Stimulated activated CD8-positive, alpha-beta memory T cell treated with anti-CD3 and anti-CD28 coated beads, Interleukin-4, amount 100 ng/mL, for 1 hour (primary cell): ENCODE results near the gene THEM5.
"Not testable (repeated sequence)": the region's sequence is repeated elsewhere in the genome, so short reads cannot be mapped to it uniquely, and the experiment has no call there.

ENCODE experiments used
- DNase-seq, 2 donors: peaks; one replicate each; pipeline ENCODE4 v3.0.0-alpha.2; 2020; ENCODE audit warnings: low read depth in 2 of 2, low spot score in 1 of 2

The THEM5 gene

GRCh38 chr1:151853411-151853943 is at the start of gene THEM5:
THEM5 (minus strand) TSS chr1:151853712; CDS start chr1:151853565, 147 bp downstream.
- no peak for DNase-seq

- no peak for DNase-seq
Observed at GRCh38 chr1:151902858-151903257, 49.3 kb upstream of the THEM5 start.

DNA sequence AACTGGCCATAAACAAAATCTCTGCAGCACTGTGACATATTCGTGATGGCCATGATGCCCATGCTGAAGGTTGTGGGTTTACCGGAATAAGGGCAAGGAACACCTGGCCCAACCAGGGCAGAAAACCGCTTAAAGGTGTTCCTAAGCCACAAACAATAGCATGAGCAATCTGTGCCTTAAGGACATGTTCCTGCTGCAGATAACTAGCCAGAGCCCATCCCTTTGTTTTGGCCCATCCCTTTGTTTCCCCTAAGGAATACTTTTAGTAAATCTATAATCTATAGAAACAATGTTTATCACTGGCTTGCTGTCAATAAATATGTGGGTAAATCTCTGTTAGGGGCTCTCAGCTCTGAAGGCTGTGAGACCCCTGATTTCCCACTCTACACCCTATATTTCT is 47.3 kb upstream of the THEM5 start:
- not testable (repeated sequence) for DNase-seq

DNA sequence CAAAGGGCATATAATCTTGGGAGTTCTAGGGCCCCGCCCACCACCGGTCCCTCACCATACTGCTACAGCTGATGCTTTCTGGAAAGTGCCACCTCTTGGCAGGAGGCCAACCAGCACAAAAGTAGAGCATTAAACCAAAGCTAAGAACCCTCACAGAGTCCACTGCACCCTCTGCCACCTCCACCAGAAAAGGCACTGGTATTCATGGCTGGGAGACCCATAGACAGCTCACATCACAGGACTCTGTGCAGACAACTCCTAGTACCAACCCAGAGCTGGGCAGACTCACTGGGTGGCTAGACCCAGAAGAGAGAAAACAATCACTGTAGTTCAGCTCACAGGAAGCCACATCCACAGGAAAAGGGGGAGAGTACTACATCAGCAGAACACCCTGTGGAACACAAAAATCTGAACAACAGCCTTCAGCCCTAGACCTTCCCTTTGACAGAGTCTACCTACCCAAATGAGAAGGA is 45.0 kb upstream of the THEM5 start:
- DNase-seq, result peak in 1 of 2 donors; percentile 39

DNA sequence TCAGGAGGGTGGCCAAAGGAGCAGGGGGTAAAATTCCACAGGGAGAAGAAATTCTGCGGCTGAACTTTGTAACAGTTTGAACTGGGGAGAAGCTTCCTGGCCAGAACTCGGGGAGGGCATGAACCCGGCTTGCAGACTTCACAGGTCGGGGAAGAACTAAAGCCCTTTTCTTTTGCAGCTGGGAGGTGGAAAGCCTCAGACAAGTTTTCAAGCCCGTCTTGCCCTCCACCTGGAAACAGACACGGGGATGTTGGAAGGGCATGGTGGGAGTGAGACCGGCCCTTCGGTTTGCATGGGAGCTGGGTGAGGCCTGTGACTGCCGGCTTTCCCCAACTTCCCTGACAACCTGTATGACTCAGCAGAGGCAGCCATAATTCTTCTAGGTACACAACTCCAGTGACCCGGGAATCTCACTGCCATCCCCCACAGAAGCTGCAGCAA is 44.5 kb upstream of the THEM5 start:
- no peak for DNase-seq

- DNase-seq, result no peak
Observed at GRCh38 chr1:151893176-151893924, 39.8 kb upstream of the THEM5 start.

DNA sequence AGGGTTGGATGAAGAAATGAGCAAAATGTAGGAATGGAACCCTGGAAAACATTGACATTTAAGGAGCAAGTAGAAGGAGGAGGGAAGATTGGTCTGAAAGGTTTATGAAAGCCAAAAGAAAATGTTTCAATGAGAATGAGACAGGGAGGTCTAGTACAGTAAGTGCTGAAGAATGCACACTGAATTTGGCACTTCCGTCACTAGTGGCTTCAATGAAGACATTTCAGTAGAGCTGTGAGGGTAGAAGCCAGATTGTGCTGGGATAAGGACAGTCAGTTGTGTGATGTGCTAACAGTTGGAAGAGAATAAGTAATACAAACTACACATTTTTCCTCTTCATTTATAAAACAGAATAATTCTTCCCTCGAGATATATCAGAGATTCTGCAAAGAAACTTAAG is 38.7 kb upstream of the THEM5 start:
- DNase-seq, result no peak

- no peak for DNase-seq
Observed at GRCh38 chr1:151891512-151891911, 38.0 kb upstream of the THEM5 start.

- no peak for DNase-seq
Observed at GRCh38 chr1:151888972-151889570, 35.6 kb upstream of the THEM5 start.

DNA sequence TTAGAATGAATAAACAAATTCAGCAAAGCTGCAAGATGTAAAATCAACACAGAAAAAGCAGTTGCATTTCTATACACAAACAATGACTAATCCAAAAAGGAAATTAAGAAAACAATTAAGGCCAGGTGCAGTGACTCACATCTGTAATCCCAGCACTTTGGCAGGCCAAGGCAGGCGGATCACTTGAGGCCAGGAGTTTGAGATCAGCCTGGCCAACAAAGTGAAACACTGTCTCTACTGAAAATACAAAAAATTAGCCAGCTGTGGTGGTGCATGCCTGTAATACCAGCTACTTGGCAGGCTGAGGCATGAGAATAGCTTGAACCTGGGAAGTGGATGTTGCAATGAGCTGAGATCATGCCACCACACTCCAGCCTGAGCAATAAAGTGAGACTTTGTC is 33.5 kb upstream of the THEM5 start:
- no peak for DNase-seq

- no peak for DNase-seq
Observed at GRCh38 chr1:151885479-151885878, 32.0 kb upstream of the THEM5 start.

DNA sequence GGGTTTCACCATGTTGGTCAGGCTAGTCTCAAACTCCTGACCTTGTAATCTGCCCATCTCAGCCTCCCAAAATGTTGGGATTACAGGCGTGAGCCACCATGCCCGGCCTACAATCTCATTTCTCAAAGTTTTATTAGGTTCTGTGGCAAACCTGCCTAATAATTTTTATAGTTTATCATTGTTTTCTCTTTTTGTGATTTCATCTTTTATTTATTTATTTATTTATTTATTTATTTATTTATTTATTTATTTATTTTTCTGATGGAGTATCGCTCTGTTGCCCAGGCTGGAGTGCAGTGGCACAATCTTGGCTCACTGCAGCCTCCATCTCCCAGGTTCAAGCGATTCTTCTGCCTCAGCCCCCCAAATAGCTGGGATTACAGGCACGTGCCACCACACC is 31.4 kb upstream of the THEM5 start:
- not testable (repeated sequence) for DNase-seq

DNA sequence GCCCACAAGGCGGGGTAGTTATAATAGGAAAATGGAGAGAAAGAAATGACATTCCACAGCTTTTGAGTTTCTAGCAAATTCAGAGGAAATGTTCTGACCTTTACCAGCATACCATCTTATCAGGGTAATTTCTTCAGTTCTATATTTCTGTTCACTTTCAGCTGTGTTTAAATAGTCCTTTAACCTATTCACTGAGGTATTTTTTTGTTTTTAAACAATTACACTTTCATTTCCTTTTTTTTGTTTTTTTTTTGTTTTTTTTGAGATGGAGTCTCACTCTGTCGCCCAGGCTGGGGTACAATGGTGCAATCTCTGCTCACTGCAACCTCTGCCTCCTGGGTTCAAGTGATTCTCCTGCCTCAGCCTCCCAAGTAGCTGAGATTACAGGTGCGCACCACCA is 30.9 kb upstream of the THEM5 start:
- DNase-seq, result not testable (repeated sequence)

DNA sequence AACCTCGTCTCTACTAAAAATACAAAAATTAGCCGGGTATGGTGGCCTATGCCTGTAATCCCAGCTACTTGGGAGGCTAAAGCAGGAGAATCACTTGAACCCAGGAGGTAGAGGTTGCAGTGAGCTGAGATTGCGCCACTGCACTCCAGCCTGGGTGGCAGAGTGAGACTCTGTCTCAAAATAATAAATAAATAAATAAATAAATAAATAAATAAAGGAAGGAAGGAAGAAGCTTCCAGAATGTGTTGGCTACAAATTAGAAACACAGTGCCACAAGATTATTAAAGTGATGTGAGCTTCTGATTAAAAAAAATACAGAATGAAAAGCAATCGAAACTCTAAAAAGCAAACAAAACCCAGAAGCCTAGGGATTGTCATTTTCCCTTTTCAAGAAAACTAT is 30.4 kb upstream of the THEM5 start:
- DNase-seq, result not testable (repeated sequence)

- not testable (repeated sequence) for DNase-seq
Observed at GRCh38 chr1:151882918-151883317, 29.4 kb upstream of the THEM5 start.

DNA sequence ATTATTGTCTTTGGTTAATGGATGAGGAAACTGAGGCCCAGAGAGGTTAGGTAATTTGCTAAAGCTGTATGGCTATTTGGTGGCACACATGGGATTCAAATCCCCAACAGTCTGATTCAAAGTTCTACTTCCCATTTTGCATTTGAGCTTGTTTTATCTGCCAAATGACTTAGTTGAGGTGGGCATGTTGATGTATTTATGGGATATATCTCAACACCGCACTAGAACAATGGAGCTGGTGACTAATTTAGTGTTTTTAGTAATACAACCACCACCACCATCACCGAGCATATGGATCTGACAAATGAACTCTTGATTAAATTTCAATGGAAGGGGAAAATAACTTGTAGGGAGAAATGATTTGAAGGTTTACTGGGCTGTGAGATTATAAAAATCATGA is 29.0 kb upstream of the THEM5 start:
- DNase-seq, result no peak

DNA sequence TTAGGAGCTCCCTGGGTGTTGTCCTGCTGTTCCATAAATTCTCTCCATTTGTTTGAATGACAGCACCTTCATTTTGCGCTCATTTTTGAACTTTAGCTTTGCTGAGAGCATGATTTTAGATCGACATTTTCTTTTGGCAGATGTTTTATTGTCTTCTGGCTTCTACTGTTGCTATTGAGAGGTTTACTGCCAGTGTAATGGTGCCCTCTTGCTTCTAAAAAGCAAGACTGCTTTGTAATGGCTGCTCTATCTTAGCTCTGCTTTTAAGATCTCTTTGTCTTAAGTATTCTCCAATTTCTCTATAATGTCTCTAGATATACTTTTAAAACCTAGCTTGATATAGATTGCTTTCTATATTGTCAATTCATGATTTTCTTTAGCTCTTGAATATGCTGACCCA is 28.0 kb upstream of the THEM5 start:
- DNase-seq, result no peak

- DNase-seq, result no peak
Observed at GRCh38 chr1:151875419-151876097, 22.0 kb upstream of the THEM5 start.

- DNase-seq, result not testable (repeated sequence)
Observed at GRCh38 chr1:151872776-151873175, 19.3 kb upstream of the THEM5 start.

- DNase-seq, result no peak
Observed at GRCh38 chr1:151871284-151872030, 17.9 kb upstream of the THEM5 start.

- DNase-seq, result no peak
Observed at GRCh38 chr1:151868486-151868885, 15.0 kb upstream of the THEM5 start.
